OCI-LY3 (cell line): ENCODE measurements around the gene ARL2BP.

Experiments
- EZH2phosphoT487 ChIP-seq: fragments of 200-600 bp; shearing (Covaris generic); IDR thresholded peaks from 2 replicates; pipeline ENCODE4 v1.6.1; 2018; ENCODE audit warnings: antibody characterized with exemption, mixed run types, low read depth
- TF ChIP-seq, protein P1 (sequence below): fragments of 200-600, 300-600 bp; sonication (generic); IDR thresholded peaks from 2 replicates; pipeline ENCODE4 v1.5.1; 2014; ENCODE audit warnings: antibody characterized with exemption, low read length, low read depth

DNA sequence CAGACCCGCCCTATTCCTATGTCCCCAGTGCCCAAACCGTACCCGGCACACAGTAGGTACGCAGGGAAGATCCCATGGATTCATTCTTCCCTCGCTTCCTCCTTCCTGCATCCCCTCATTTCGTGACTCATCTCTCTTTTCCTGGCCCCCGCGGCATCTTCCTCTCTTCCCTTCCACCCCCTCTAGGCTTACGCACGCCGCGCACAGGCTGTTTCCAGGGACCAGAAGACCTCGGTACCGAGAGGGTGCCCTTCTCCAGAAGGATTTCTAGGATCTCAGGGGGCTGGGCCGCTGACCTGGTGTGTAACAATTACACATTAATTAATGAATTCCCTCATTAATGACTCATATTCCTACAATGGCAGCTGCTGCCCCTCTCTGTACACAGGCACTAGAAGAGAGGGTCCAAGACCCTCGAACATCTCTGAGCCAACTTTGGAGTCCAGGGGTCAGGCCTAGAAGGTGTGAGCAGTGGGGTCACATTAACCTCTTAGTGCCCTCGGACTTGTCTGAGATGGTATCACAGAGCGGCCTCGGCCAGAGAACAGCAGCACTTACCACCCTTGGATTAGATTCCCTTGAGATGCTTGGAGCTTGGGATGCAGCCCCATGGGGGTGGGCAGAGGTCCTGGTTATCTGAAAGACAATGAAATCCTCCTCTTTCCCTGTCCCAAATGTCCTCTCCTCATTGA is 56.2 kb downstream of the ARL2BP start:
- TF ChIP-seq, protein P1, sequence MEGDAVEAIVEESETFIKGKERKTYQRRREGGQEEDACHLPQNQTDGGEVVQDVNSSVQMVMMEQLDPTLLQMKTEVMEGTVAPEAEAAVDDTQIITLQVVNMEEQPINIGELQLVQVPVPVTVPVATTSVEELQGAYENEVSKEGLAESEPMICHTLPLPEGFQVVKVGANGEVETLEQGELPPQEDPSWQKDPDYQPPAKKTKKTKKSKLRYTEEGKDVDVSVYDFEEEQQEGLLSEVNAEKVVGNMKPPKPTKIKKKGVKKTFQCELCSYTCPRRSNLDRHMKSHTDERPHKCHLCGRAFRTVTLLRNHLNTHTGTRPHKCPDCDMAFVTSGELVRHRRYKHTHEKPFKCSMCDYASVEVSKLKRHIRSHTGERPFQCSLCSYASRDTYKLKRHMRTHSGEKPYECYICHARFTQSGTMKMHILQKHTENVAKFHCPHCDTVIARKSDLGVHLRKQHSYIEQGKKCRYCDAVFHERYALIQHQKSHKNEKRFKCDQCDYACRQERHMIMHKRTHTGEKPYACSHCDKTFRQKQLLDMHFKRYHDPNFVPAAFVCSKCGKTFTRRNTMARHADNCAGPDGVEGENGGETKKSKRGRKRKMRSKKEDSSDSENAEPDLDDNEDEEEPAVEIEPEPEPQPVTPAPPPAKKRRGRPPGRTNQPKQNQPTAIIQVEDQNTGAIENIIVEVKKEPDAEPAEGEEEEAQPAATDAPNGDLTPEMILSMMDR, result no peak
- no peak for TF ChIP-seq EZH2phosphoT487
